Activated naive CD8-positive, alpha-beta T cell treated with anti-CD3 and anti-CD28 coated beads, Interleukin-2, amount 10 ng/mL, durations not matched to agents 7 days and 5 days (primary cell): ENCODE data around the gene CSNK1D. TPM values are rescaled to one million over a fixed set of nuclear protein-coding genes. Genes with fewer than 3 reads are reported as not detected.

Experiments
- ATAC-seq: fragments of 150-1000 bp; cut with Tn5 transposase; one replicate; pipeline ENCODE4 v1.10.0; 2021; ENCODE audit warnings: low read depth, moderate library complexity
- POLR2A ChIA-PET: fragments of 350-600 bp; sonication (Branson Sonifier 250); formaldehyde crosslinking; loops from one replicate; lab custom pipeline; 2021; ENCODE audit warnings: antibody characterized with exemption; lab: Charles Lee
- DNase-seq: peaks from one replicate; pipeline ENCODE4 v3.0.0; 2021
- H3K27ac Mint-ChIP-seq: one replicate; pipeline ENCODE4 v1.8.0; 2022; ENCODE audit warnings: mild to moderate bottlenecking, mixed read lengths
- H3K27me3 Mint-ChIP-seq: one replicate; pipeline ENCODE4 v1.8.0; 2022; ENCODE audit warnings: mild to moderate bottlenecking, moderate library complexity, mixed read lengths
- H3K36me3 Mint-ChIP-seq: one replicate; pipeline ENCODE4 v1.8.0; 2021; ENCODE audit warnings: mild to moderate bottlenecking, mixed read lengths
- H3K4me1 Mint-ChIP-seq: one replicate; pipeline ENCODE4 v1.8.0; 2021; ENCODE audit warnings: mixed read lengths
- H3K4me3 Mint-ChIP-seq: one replicate; pipeline ENCODE4 v1.8.0; 2022; ENCODE audit warnings: mild to moderate bottlenecking, moderate library complexity, mixed read lengths
- H3K9me3 Mint-ChIP-seq: one replicate; pipeline ENCODE4 v1.8.0; 2021; ENCODE audit warnings: mixed read lengths
- total RNA-seq, 2 experiments: library from RNA; stranded (reverse); gene quantifications; one replicate each; pipeline ENCODE4 v1.2.3, GENCODE V29; 2021

Gene CSNK1D
- total RNA-seq, 2 experiments from 2014 or later: 135 to 140 TPM

- Mint-ChIP-seq H3K36me3 (no peaks in the 10 kb centered on the region), H3K9me3 (no peaks in the 10 kb centered on the region), H3K4me1 (peaks cover 8% of the 10 kb centered on the region), H3K4me3 (no peak overlapping the region), H3K27ac (no peak overlapping the region), H3K27me3 (peaks cover 2% of the 10 kb centered on the region)
- ATAC-seq (no peak), DNase-seq (no peak)
- POLR2A ChIA-PET: no interaction called here
Observed at GRCh38 chr17:82224666-82225065, 48.8 kb downstream of the CSNK1D start.

- Mint-ChIP-seq H3K27ac (no peak overlapping the region), H3K9me3 (no peaks in the 10 kb centered on the region), H3K4me1 (peaks cover 8% of the 10 kb centered on the region), H3K4me3 (no peak overlapping the region), H3K27me3 (peaks cover 2% of the 10 kb centered on the region), H3K36me3 (no peaks in the 10 kb centered on the region)
- DNase-seq (no peak), ATAC-seq (no peak)
- POLR2A ChIA-PET: no interaction called here
Observed at GRCh38 chr17:82223517-82223916, 50.0 kb downstream of the CSNK1D start.

- Mint-ChIP-seq H3K9me3 (no peaks in the 10 kb centered on the region), H3K4me1 (peaks cover 8% of the 10 kb centered on the region), H3K4me3 (no peak overlapping the region), H3K27ac (no peak overlapping the region), H3K27me3 (peaks cover 2% of the 10 kb centered on the region), H3K36me3 (no peaks in the 10 kb centered on the region)
- ATAC-seq: no peak
- no peak for DNase-seq
- POLR2A ChIA-PET: no interaction called here
Observed at GRCh38 chr17:82222816-82223215, 50.7 kb downstream of the CSNK1D start.

GRCh38 chr17:82221341-82221902 is 52.1 kb downstream of the CSNK1D start:
- Mint-ChIP-seq H3K36me3 (no peaks in the 10 kb centered on the region), H3K27ac (no peak overlapping the region), H3K27me3 (peaks cover 2% of the 10 kb centered on the region), H3K9me3 (no peaks in the 10 kb centered on the region), H3K4me3 (no peak overlapping the region), H3K4me1 (peaks cover 8% of the 10 kb centered on the region)
- POLR2A ChIA-PET: no interaction called here
- DNase-seq (no peak), ATAC-seq (no peak)

- DNase-seq (no peak), ATAC-seq (no peak)
- no peaks in the 10 kb centered on the region for H3K36me3 Mint-ChIP-seq
- H3K4me3 Mint-ChIP-seq: no peak overlapping the region
- no peaks in the 10 kb centered on the region for H3K9me3 Mint-ChIP-seq
- H3K27ac Mint-ChIP-seq: no peak overlapping the region
- peaks cover 2% of the 10 kb centered on the region for H3K27me3 Mint-ChIP-seq
- H3K4me1 Mint-ChIP-seq: peaks cover 12% of the 10 kb centered on the region
- POLR2A ChIA-PET: interaction anchor here (2.8 kb wide), 1 partner anchor 9 kb away, joined by 11 read pairs; the partner anchor contains the start of gene SLC16A3
Observed at GRCh38 chr17:82219753-82220709, 53.5 kb downstream of the CSNK1D start.

GRCh38 chr17:82219083-82219482 is 54.4 kb downstream of the CSNK1D start:
- peaks cover 2% of the 10 kb centered on the region for H3K27me3 Mint-ChIP-seq
- H3K4me1 Mint-ChIP-seq: peaks cover 17% of the 10 kb centered on the region
- ATAC-seq (no peak), DNase-seq (no peak)
- H3K4me3 Mint-ChIP-seq: no peak overlapping the region
- POLR2A ChIA-PET: interaction anchor here (2.8 kb wide), 1 partner anchor 10 kb away, joined by 11 read pairs; the partner anchor contains the start of gene SLC16A3
- H3K36me3 Mint-ChIP-seq: no peaks in the 10 kb centered on the region
- no peak overlapping the region for H3K27ac Mint-ChIP-seq
- no peaks in the 10 kb centered on the region for H3K9me3 Mint-ChIP-seq

GRCh38 chr17:82218349-82219075 is 55.0 kb downstream of the CSNK1D start:
- DNase-seq: no peak
- peaks cover 18% of the 10 kb centered on the region for H3K4me1 Mint-ChIP-seq
- H3K27ac Mint-ChIP-seq: no peak overlapping the region
- no peak overlapping the region for H3K4me3 Mint-ChIP-seq
- no peaks in the 10 kb centered on the region for H3K36me3 Mint-ChIP-seq
- H3K27me3 Mint-ChIP-seq: peaks cover 2% of the 10 kb centered on the region
- ATAC-seq: no peak
- H3K9me3 Mint-ChIP-seq: no peaks in the 10 kb centered on the region
- POLR2A ChIA-PET: interaction anchor here (2.8 kb wide), 1 partner anchor 10 kb away, joined by 11 read pairs; the partner anchor contains the start of gene SLC16A3

GRCh38 chr17:82217530-82218204 is 55.8 kb downstream of the CSNK1D start:
- peak; percentile 34 for DNase-seq
- Mint-ChIP-seq H3K9me3 (no peaks in the 10 kb centered on the region), H3K36me3 (no peaks in the 10 kb centered on the region), H3K27ac (no peak overlapping the region), H3K27me3 (peaks cover under 1% of the 10 kb centered on the region), H3K4me1 (peaks cover 19% of the 10 kb centered on the region), H3K4me3 (no peak overlapping the region)
- POLR2A ChIA-PET: interaction anchor here (0.5 to 3.0 kb wide), 3 partner anchors 11 to 389 kb away, joined by 3 to 16 read pairs (median 11); partner anchors contain the start of gene SLC16A3
- ATAC-seq: no peak

- Mint-ChIP-seq H3K36me3 (no peaks in the 10 kb centered on the region), H3K9me3 (no peaks in the 10 kb centered on the region), H3K4me1 (peaks cover 19% of the 10 kb centered on the region), H3K27me3 (no peaks in the 10 kb centered on the region), H3K27ac (peak overlapping the region; percentile 67), H3K4me3 (no peak overlapping the region)
- ATAC-seq (no peak), DNase-seq (no peak)
- POLR2A ChIA-PET: interaction anchor here (3.0 kb wide), 1 partner anchor 12 kb away, joined by 16 read pairs; the partner anchor contains the start of gene SLC16A3
Observed at GRCh38 chr17:82217120-82217529, 56.4 kb downstream of the CSNK1D start.

- POLR2A ChIA-PET: interaction anchor here (1.0 to 3.0 kb wide), 2 partner anchors 12 to 20 kb away, joined by 3 to 16 read pairs; partner anchors contain the start of gene SLC16A3
- peak overlapping the region; percentile 28 for H3K4me3 Mint-ChIP-seq
- H3K27me3 Mint-ChIP-seq: no peaks in the 10 kb centered on the region
Observed at GRCh38 chr17:82216301-82217119, 57.0 kb downstream of the CSNK1D start.

GRCh38 chr17:82215972-82216300 is 57.6 kb downstream of the CSNK1D start:
- H3K4me3 Mint-ChIP-seq: peak overlapping the region; percentile 28
- H3K36me3 Mint-ChIP-seq: no peaks in the 10 kb centered on the region
- H3K27ac Mint-ChIP-seq: peak overlapping the region; percentile 67

More at GRCh38 chr17:82216301-82217119, 57.0 kb downstream of the CSNK1D start:
- H3K4me1 Mint-ChIP-seq: peaks cover 24% of the 10 kb centered on the region
- H3K36me3 Mint-ChIP-seq: no peaks in the 10 kb centered on the region
- H3K9me3 Mint-ChIP-seq: no peaks in the 10 kb centered on the region
- DNase-seq (peak; percentile 55), ATAC-seq (peak; percentile 32)
- peak overlapping the region; percentile 67 for H3K27ac Mint-ChIP-seq

More at GRCh38 chr17:82215972-82216300, 57.6 kb downstream of the CSNK1D start:
- peaks cover 22% of the 10 kb centered on the region for H3K4me1 Mint-ChIP-seq
- no peaks in the 10 kb centered on the region for H3K27me3 Mint-ChIP-seq
- ATAC-seq (no peak), DNase-seq (no peak)
- no peaks in the 10 kb centered on the region for H3K9me3 Mint-ChIP-seq
- POLR2A ChIA-PET: interaction anchor here (1.0 to 3.0 kb wide), 2 partner anchors 13 to 20 kb away, joined by 3 to 16 read pairs; partner anchors contain the start of gene SLC16A3
